Measurements from ENCODE around the gene DIS3.
"Not testable (repeated sequence)": the region's sequence is repeated elsewhere in the genome, so short reads cannot be mapped to it uniquely, and the experiment has no call there.

DIS3 gene

GRCh38 chr13:72781451-72782439 lies at the start of gene DIS3, which contains the start of gene PIBF1:
DIS3 (minus strand) TSS chr13:72781900; CDS start chr13:72781832, 68 bp downstream.
PIBF1 (plus strand) TSS chr13:72782133; CDS start chr13:72783470, 1,337 bp downstream.
- peak; percentile 94 for DNase-seq

- no peak for DNase-seq
Measured at GRCh38 chr13:72823724-72824123, 42.0 kb upstream of the DIS3 start.

GRCh38 chr13:72823081-72823480 lies 41.4 kb upstream of the DIS3 start:
- no peak for DNase-seq

- no peak for DNase-seq
Measured at GRCh38 chr13:72820898-72821279, 39.2 kb upstream of the DIS3 start.

- DNase-seq, result no peak
Measured at GRCh38 chr13:72820156-72820897, 38.6 kb upstream of the DIS3 start.

- DNase-seq, result no peak
Measured at GRCh38 chr13:72808917-72809500, 27.3 kb upstream of the DIS3 start.

- not testable (repeated sequence) for DNase-seq
Measured at GRCh38 chr13:72806514-72806913, 24.8 kb upstream of the DIS3 start.

GRCh38 chr13:72805676-72806346 lies 24.1 kb upstream of the DIS3 start:
- no peak for DNase-seq

- DNase-seq, result no peak
Measured at GRCh38 chr13:72804301-72804700, 22.6 kb upstream of the DIS3 start.

- no peak for DNase-seq
Measured at GRCh38 chr13:72798817-72799216, 17.1 kb upstream of the DIS3 start.

GRCh38 chr13:72792640-72793039 lies 10.9 kb upstream of the DIS3 start:
- DNase-seq, result no peak

GRCh38 chr13:72788831-72789230 lies 7.1 kb upstream of the DIS3 start:
- no peak for DNase-seq

GRCh38 chr13:72784679-72785078 lies 3.0 kb upstream of the DIS3 start:
- DNase-seq, result not testable (repeated sequence)

- DNase-seq, result no peak
Measured at GRCh38 chr13:72782717-72783116, 1.0 kb upstream of the DIS3 start.

- no peak for DNase-seq
Measured at GRCh38 chr13:72774019-72774418, 7.7 kb downstream of the DIS3 start.

- DNase-seq, result no peak
Measured at GRCh38 chr13:72763411-72763810, 18.3 kb downstream of the DIS3 start.

GRCh38 chr13:72760189-72760588 lies 21.5 kb downstream of the DIS3 start:
- no peak for DNase-seq

GRCh38 chr13:72757792-72758535 lies 23.7 kb downstream of the DIS3 start:
- no peak for DNase-seq

GRCh38 chr13:72754111-72754510 lies 27.6 kb downstream of the DIS3 start:
- DNase-seq, result no peak

- DNase-seq, result no peak
Measured at GRCh38 chr13:72751220-72751619, 30.5 kb downstream of the DIS3 start.

GRCh38 chr13:72745260-72745659 lies 36.4 kb downstream of the DIS3 start:
- no peak for DNase-seq

- DNase-seq, result no peak
Measured at GRCh38 chr13:72740015-72740414, 41.7 kb downstream of the DIS3 start.
